GM12878 (cell line): ENCODE data around the gene GINS2.

Experiments used
- CTCF ChIP-seq, 3 experiments: IDR thresholded peaks in 2 of 3; conservative IDR thresholded peaks in 1 of 3; 2 replicates each; pipeline ENCODE4 v1.5.1; 2011; ENCODE audit warnings: low read depth in 3 of 3, low read length in 3 of 3, mild to moderate bottlenecking in 3 of 3, control low read depth in 2 of 3, moderate library complexity in 2 of 3, inconsistent platforms in 1 of 3, mixed read lengths in 1 of 3; ENCODE audit not compliant: control insufficient read depth in 2 of 3, insufficient read depth in 1 of 3; ENCODE audit errors: extremely low read depth in 1 of 3
- NFIC ChIP-seq: IDR thresholded peaks from 2 replicates; pipeline ENCODE4 v1.6.1; 2012; ENCODE audit warnings: low read depth, mild to moderate bottlenecking, inconsistent platforms, low read length, moderate library complexity
- NFYA ChIP-seq: IDR thresholded peaks from 2 replicates; pipeline ENCODE4 v1.6.1; 2011; ENCODE audit warnings: low read depth, mild to moderate bottlenecking, low read length, improper control_type of control experiment, borderline replicate concordance
- PML ChIP-seq: IDR thresholded peaks from 2 replicates; pipeline ENCODE4 v1.6.1; 2012; ENCODE audit warnings: low read length, inconsistent platforms
- RCOR1 ChIP-seq: conservative IDR thresholded peaks from 2 replicates; pipeline ENCODE4 v1.6.1; 2012; ENCODE audit warnings: low read depth, low read length, improper control_type of control experiment
- TCF7 ChIP-seq: IDR thresholded peaks from 2 replicates; pipeline ENCODE4 v1.6.1; 2014; ENCODE audit warnings: antibody characterized with exemption, borderline replicate concordance
- ZNF274 ChIP-seq: IDR thresholded peaks from one replicate; pipeline ENCODE4 v1.8.0; 2011; ENCODE audit not compliant: insufficient read length, insufficient read depth

- TF ChIP-seq NFYA, result no peak
- TF ChIP-seq TCF7, result no peak
- no peak for TF ChIP-seq ZNF274
- TF ChIP-seq PML, result no peak
- no peak for TF ChIP-seq NFIC
- no peak for TF ChIP-seq RCOR1
- no peak for TF ChIP-seq CTCF (IDR thresholded peaks at IDR 0.05 in 2 of 3, conservative IDR thresholded peaks at IDR 0.05 in 1 of 3; ENCODE audit: control insufficient read depth in 2 of 3, extremely low read depth in 1 of 3, insufficient read depth in 1 of 3, low read depth in 3 of 3, low read length in 3 of 3)
These were observed 31.5 kb downstream of the GINS2 start for GRCh38 chr16:85657267-85657650.
